ENCODE data around the gene SLC15A5.

Gene SLC15A5

DNA sequence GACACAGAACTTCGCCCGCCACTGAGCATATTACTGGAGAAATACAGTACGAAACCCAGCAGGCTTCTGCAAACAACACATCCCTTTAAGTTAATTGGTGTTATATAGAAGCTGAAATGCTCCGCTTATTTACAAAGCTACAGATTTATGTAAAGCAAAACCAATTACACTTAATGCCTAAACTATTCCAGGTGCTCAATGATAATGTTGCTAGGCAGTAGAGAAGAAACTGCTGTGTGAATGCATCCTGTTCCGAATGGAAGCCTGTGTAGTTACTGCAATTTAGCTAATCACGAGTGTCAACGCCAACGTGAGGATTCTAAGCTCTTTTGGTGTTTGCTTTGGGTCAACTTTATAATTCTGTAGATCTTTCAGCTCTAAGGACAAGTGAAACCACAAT is 89.8 kb downstream of the SLC15A5 start:
- no peak for DNase-seq (ENCODE audit: low read depth, low spot score)
- H3K27me3 ChIP-seq (ENCODE audit: insufficient read depth, insufficient read length), result no peaks in the 10 kb centered on the region
- no peaks in the 10 kb centered on the region for H3K9me3 ChIP-seq (ENCODE audit: insufficient read depth, low read length)
- no peak overlapping the region for H3K4me3 ChIP-seq (ENCODE audit: insufficient read length, low read depth)
- H3K4me1 ChIP-seq (ENCODE audit: insufficient read depth, insufficient read length), result no peaks in the 10 kb centered on the region
- H3K9ac ChIP-seq (ENCODE audit: insufficient read length, low read depth), result no peak overlapping the region
- H3K36me3 ChIP-seq (ENCODE audit: insufficient read depth, insufficient read length, low read length), result no peaks in the 10 kb centered on the region
- TF ChIP-seq YY1 (IDR thresholded peaks at IDR 0.05; ENCODE audit: insufficient read depth, insufficient read length), result no peak
- no peak for TF ChIP-seq ZNF274 (IDR thresholded peaks at IDR 0.05; ENCODE audit: low read depth, low read length)
- no peak for TF ChIP-seq SUZ12 (IDR thresholded peaks at IDR 0.05; ENCODE audit: extremely low read depth, insufficient read depth, insufficient read length)

DNA sequence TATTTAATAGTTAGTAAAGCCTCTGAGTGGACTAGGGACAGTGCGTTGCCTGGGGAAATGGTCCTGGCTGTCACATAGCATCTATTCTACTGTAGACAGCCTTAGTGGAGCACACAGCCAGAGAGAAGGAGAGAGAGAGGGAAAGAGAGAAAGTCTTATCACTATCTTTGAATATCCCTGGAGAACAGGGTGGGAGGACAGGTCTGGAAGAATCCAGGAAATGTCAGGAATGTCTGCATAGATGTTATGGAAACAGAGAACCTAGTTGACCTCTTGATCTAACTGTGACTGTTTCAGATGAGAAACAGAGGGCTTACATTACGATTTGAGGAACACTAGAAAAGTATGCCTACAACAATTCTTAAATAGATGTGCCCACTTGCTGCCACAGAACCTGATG is 92.8 kb downstream of the SLC15A5 start:
- no peak for TF ChIP-seq YY1 (IDR thresholded peaks at IDR 0.05; ENCODE audit: insufficient read depth, insufficient read length)
- TF ChIP-seq SUZ12 (IDR thresholded peaks at IDR 0.05; ENCODE audit: extremely low read depth, insufficient read depth, insufficient read length), result no peak
- no peak for TF ChIP-seq ZNF274 (IDR thresholded peaks at IDR 0.05; ENCODE audit: low read depth, low read length)
- Histone ChIP-seq H3K9ac (ENCODE audit: insufficient read length, low read depth) (no peak overlapping the region), H3K9me3 (ENCODE audit: insufficient read depth, low read length) (no peaks in the 10 kb centered on the region), H3K4me3 (ENCODE audit: insufficient read length, low read depth) (no peak overlapping the region), H3K36me3 (ENCODE audit: insufficient read depth, insufficient read length, low read length) (no peaks in the 10 kb centered on the region), H3K4me1 (ENCODE audit: insufficient read depth, insufficient read length) (no peaks in the 10 kb centered on the region), H3K27me3 (ENCODE audit: insufficient read depth, insufficient read length) (no peaks in the 10 kb centered on the region)
- DNase-seq (ENCODE audit: low read depth, low spot score), result peak; percentile 57

GRCh38 chr12:16183541-16183940 is 93.9 kb downstream of the SLC15A5 start:
- no peaks in the 10 kb centered on the region for H3K27me3 ChIP-seq (ENCODE audit: insufficient read depth, insufficient read length)
- no peak overlapping the region for H3K9ac ChIP-seq (ENCODE audit: insufficient read length, low read depth)
- no peak for TF ChIP-seq SUZ12 (IDR thresholded peaks at IDR 0.05; ENCODE audit: extremely low read depth, insufficient read depth, insufficient read length)
- TF ChIP-seq ZNF274 (IDR thresholded peaks at IDR 0.05; ENCODE audit: low read depth, low read length), result no peak
- no peak for TF ChIP-seq YY1 (IDR thresholded peaks at IDR 0.05; ENCODE audit: insufficient read depth, insufficient read length)
- no peak overlapping the region for H3K4me3 ChIP-seq (ENCODE audit: insufficient read length, low read depth)
- no peak for DNase-seq (ENCODE audit: low read depth, low spot score)
- no peaks in the 10 kb centered on the region for H3K4me1 ChIP-seq (ENCODE audit: insufficient read depth, insufficient read length)
- no peaks in the 10 kb centered on the region for H3K9me3 ChIP-seq (ENCODE audit: insufficient read depth, low read length)
- H3K36me3 ChIP-seq (ENCODE audit: insufficient read depth, insufficient read length, low read length), result no peaks in the 10 kb centered on the region

- Histone ChIP-seq H3K9me3 (ENCODE audit: insufficient read depth, low read length) (no peaks in the 10 kb centered on the region), H3K4me1 (ENCODE audit: insufficient read depth, insufficient read length) (no peaks in the 10 kb centered on the region), H3K27me3 (ENCODE audit: insufficient read depth, insufficient read length) (no peaks in the 10 kb centered on the region), H3K9ac (ENCODE audit: insufficient read length, low read depth) (no peak overlapping the region), H3K4me3 (ENCODE audit: insufficient read length, low read depth) (no peak overlapping the region), H3K36me3 (ENCODE audit: insufficient read depth, insufficient read length, low read length) (no peaks in the 10 kb centered on the region)
- TF ChIP-seq YY1 (IDR thresholded peaks at IDR 0.05; ENCODE audit: insufficient read depth, insufficient read length) (no peak), SUZ12 (IDR thresholded peaks at IDR 0.05; ENCODE audit: extremely low read depth, insufficient read depth, insufficient read length) (no peak), ZNF274 (IDR thresholded peaks at IDR 0.05; ENCODE audit: low read depth, low read length) (no peak)
- DNase-seq (ENCODE audit: low read depth, low spot score), result no peak
Observed at GRCh38 chr12:16175840-16176239, 101.6 kb downstream of the SLC15A5 start.

- H3K9me3 ChIP-seq (ENCODE audit: insufficient read depth, low read length), result no peaks in the 10 kb centered on the region
- TF ChIP-seq YY1 (IDR thresholded peaks at IDR 0.05; ENCODE audit: insufficient read depth, insufficient read length), result no peak
- TF ChIP-seq SUZ12 (IDR thresholded peaks at IDR 0.05; ENCODE audit: extremely low read depth, insufficient read depth, insufficient read length), result no peak
- TF ChIP-seq ZNF274 (IDR thresholded peaks at IDR 0.05; ENCODE audit: low read depth, low read length), result no peak
- H3K4me3 ChIP-seq (ENCODE audit: insufficient read length, low read depth), result no peak overlapping the region
- H3K36me3 ChIP-seq (ENCODE audit: insufficient read depth, insufficient read length, low read length), result no peaks in the 10 kb centered on the region
- H3K27me3 ChIP-seq (ENCODE audit: insufficient read depth, insufficient read length), result no peaks in the 10 kb centered on the region
- DNase-seq (ENCODE audit: low read depth, low spot score), result no peak
- H3K9ac ChIP-seq (ENCODE audit: insufficient read length, low read depth), result no peak overlapping the region
- H3K4me1 ChIP-seq (ENCODE audit: insufficient read depth, insufficient read length), result no peaks in the 10 kb centered on the region
Observed at GRCh38 chr12:16174282-16174681, 103.2 kb downstream of the SLC15A5 start.

GRCh38 chr12:16171348-16171747 is 106.1 kb downstream of the SLC15A5 start:
- Histone ChIP-seq H3K36me3 (ENCODE audit: insufficient read depth, insufficient read length, low read length) (no peaks in the 10 kb centered on the region), H3K9me3 (ENCODE audit: insufficient read depth, low read length) (no peaks in the 10 kb centered on the region), H3K27me3 (ENCODE audit: insufficient read depth, insufficient read length) (no peaks in the 10 kb centered on the region), H3K4me1 (ENCODE audit: insufficient read depth, insufficient read length) (no peaks in the 10 kb centered on the region), H3K4me3 (ENCODE audit: insufficient read length, low read depth) (no peak overlapping the region), H3K9ac (ENCODE audit: insufficient read length, low read depth) (no peak overlapping the region)
- no peak for DNase-seq (ENCODE audit: low read depth, low spot score)
- TF ChIP-seq ZNF274 (IDR thresholded peaks at IDR 0.05; ENCODE audit: low read depth, low read length), result no peak
- TF ChIP-seq SUZ12 (IDR thresholded peaks at IDR 0.05; ENCODE audit: extremely low read depth, insufficient read depth, insufficient read length), result no peak
- TF ChIP-seq YY1 (IDR thresholded peaks at IDR 0.05; ENCODE audit: insufficient read depth, insufficient read length), result no peak

GRCh38 chr12:16168078-16168477 is 109.4 kb downstream of the SLC15A5 start:
- no peak for DNase-seq (ENCODE audit: low read depth, low spot score)
- Histone ChIP-seq H3K4me3 (ENCODE audit: insufficient read length, low read depth) (no peak overlapping the region), H3K36me3 (ENCODE audit: insufficient read depth, insufficient read length, low read length) (no peaks in the 10 kb centered on the region), H3K4me1 (ENCODE audit: insufficient read depth, insufficient read length) (no peaks in the 10 kb centered on the region), H3K27me3 (ENCODE audit: insufficient read depth, insufficient read length) (no peaks in the 10 kb centered on the region), H3K9me3 (ENCODE audit: insufficient read depth, low read length) (no peaks in the 10 kb centered on the region), H3K9ac (ENCODE audit: insufficient read length, low read depth) (no peak overlapping the region)
- TF ChIP-seq SUZ12 (IDR thresholded peaks at IDR 0.05; ENCODE audit: extremely low read depth, insufficient read depth, insufficient read length) (no peak), ZNF274 (IDR thresholded peaks at IDR 0.05; ENCODE audit: low read depth, low read length) (no peak), YY1 (IDR thresholded peaks at IDR 0.05; ENCODE audit: insufficient read depth, insufficient read length) (no peak)
